GM21528 (cell line): Measurements from ENCODE around the gene MYLK3.
A peak's percentile ranks its signal among the peaks of the same experiment; 100 is the strongest.
"Not testable (repeated sequence)": the region's sequence is repeated elsewhere in the genome, so short reads cannot be mapped to it uniquely, and the experiment has no call there.

Experiments
- ATAC-seq: cut with Tn5 transposase; IDR thresholded peaks from one replicate; pipeline ENCODE4 v1.9.1; 2021; ENCODE audit warnings: mild to moderate bottlenecking, moderate library complexity; ENCODE audit not compliant: unreplicated experiment, low FRiP score

MYLK3 gene

GRCh38 chr16:46693598-46693997 lies 54.5 kb downstream of the MYLK3 start:
- ATAC-seq, result no peak

GRCh38 chr16:46691726-46692125 lies 56.4 kb downstream of the MYLK3 start:
- no peak for ATAC-seq

DNA sequence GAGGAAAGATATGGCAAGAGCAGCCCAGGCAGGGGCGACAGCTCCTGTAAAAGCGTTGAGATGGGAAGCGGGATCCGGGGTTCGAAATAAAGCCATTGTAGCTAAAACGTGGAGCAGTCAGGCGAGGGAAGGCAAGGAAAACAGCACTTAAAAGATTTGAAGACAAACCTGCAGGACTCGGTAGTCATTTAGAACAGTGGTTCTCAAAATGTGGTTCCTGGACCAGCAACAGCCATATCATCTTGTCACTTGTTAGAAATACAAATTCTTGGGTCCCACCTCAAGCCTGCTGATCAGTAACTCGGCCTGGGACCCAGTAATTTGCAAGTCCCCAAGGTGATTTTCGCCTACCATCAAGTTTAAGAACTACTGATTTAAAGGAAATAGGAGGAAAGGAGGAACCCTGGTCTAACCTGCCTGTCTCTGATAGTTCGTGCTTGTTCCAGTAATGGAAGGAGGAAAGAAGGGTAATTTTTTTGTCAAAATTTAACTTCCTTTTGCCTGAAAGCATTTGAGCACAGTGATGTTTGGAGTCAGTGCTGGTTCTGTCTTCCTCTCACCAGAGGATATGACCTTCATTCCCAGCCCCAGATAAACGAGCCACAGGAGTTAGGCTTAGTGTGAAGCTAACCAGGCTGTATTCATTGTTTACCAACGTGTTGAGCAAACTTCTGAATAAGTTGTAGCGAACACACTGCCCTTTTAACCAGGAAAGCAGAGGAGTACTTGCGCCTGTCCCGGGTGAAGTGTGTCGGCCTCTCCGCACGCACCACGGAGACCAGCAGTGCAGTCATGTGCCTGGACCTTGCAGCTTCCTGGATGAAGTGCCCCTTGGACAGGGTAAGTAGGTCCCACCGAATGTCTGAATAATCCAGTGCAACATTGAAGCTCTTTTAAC lies 57.6 kb downstream of the MYLK3 start:
- no peak for ATAC-seq

DNA sequence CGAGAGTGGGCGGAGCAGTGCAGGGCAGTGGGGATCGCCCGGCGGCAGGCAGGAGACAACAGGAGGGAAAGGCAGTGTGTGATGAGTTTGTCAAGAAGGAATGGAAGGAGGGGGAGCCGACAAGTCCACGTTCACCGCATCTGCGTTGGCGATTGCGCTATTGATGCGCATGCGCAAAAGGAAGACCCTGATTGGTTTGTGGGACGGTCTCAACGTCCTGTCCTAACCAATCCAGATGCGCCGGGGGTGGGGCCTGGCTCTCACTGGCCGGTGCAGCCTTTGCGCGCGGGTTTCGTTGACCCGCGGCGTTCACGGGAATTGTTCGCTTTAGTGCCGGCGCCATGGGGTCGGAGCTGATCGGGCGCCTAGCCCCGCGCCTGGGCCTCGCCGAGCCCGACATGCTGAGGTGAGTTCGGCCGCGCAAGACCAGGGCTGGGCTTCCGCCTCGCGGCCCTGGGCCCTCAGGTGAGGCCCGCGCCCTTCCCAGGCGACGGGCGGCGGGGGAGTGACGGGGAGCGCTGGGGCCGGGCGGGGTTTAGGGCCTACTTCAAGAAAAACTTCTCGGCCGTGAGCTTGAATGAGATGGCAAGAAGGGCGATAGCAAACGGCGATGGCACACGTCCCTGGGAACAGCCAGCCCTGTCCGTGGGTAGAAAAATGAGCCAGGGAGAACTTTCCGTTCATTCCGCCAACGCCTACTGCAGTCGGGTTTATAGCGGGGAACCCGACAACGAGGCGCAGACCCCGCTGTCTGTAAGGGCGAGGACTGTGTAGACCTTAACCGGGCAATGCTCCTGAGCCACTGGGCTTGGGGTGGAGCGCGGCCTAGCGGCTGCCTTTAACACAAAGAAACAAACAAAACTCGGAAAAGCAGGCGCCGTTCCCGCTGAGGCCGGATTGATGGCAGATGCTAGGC lies 58.5 kb downstream of the MYLK3 start, which contains the start of gene ORC6:
ORC6 (plus strand) TSS at position 295 of the 916 bp plus-strand sequence; CDS start at position 342, 47 bp downstream.
- peak; percentile 80 for ATAC-seq

GRCh38 chr16:46688654-46689364 lies 59.3 kb downstream of the MYLK3 start, which contains the start of gene VPS35:
VPS35 (minus strand) TSS chr16:46689178; CDS start chr16:46689133, 45 bp downstream.
- peak; percentile 83 for ATAC-seq

DNA sequence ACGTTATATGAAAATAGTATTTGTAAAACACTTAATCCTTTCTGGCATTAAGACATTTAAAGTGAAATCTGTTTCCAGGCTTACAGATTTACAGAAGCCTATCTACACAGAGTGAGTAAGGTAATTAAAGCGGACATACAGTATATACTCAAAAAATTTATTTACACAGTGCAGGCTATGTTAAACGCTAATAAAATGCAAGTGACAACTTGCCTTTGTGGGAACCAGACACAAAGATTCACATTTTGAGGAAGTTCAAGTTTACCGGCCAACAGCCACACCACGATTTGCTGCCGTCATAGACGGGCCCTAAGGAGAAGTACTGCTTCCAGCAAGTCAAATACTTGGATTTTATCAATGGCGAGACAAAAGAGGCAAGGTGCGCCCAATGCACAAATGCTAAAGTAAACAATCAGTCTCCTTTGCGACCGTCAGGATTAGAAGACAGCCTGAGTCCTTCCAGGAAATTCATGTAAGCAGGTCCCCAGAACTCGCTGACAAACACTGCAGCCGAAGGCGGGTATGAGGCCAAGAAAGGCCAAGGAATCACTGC lies 60.0 kb downstream of the MYLK3 start:
- ATAC-seq, result no peak

DNA sequence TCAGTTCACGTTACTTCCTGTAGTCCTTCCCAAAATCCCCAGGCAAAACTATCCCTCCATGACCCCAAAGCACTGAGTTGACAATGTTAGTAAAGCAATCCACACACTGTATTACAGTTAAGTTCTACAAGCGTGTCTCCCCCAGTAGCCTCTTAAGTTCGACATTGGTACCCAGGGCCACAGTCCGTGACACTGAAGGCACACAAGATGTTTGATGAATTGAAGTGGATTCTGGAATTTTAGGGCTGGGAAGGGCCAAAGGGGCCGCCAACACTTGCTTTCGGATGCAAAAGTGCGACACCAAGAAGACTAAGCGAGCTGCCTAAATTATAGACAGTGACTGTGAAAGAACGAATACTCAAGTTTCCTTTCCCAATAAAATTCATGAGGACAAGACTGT lies 60.7 kb downstream of the MYLK3 start:
- ATAC-seq, result no peak

GRCh38 chr16:46686815-46687473 lies 61.2 kb downstream of the MYLK3 start:
- no peak for ATAC-seq

DNA sequence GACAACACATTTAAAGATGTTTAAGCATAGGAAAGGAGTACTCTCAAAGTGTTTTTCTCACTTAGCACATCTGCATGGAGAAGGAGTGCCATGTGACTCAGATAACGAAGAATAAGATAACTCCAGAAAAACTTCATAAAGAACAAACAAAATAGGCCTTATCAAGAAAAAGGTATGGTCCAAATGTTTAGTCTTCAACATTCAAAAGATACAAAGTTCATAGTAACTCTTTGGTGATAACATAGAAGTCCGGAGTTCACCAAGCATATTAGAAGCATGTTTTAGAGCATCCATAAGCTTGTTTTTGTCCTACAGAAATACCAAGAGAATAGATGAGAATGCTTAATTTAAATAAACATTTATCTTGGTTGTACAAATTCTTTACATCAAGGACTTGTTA lies 66.3 kb downstream of the MYLK3 start:
- not testable (repeated sequence) for ATAC-seq

DNA sequence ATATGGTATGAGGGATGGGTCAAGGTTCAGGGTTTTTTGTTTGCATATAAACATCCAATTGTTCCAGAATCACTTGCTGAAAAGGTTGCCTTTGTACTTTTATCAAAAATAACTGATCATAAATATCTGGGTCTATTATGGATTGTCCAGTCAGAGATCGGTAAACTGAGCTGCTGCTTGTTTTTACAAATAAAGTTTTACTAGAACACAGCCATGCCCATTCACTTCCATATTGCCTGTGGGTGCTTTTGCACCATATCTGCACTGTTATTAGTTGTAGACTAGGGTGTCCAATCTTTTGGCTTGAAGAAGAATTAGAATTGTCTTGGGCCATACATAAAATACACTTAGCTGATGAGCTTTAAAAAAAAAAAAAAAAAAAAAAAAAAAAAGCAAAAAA lies 70.2 kb downstream of the MYLK3 start:
- not testable (repeated sequence) for ATAC-seq

DNA sequence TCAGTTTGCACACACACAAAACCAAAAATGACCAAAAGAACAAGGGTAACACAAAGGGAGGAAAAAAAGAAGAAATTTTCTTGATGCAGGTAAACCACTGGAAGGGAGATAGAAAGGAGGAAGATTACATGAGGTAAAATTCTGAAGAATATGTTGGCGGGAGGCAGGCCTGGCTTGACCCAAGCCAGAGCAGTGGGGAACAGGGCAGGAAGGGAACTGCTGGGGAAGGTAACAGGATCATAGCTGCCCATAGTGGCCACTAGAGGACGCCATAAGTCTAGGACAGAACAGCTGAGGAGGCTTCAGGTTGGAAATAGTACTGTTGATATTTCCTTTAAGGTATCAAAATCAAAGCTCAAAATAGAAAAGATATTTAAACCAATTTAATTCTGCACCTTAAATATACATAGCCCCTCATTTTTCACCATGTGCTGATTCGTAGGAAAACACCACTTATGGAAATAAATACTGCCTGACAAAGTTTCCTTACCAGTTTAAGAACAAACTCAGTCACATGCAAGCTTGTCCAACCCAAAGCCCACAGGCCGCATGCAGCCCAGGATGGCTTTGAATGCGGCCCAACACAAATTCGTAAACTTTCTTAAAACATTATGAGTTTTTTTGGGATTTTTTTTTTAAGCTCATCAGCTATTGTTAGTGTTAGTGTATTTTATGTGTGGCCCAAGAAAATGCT lies 74.7 kb downstream of the MYLK3 start:
- peak; percentile 92 for ATAC-seq

DNA sequence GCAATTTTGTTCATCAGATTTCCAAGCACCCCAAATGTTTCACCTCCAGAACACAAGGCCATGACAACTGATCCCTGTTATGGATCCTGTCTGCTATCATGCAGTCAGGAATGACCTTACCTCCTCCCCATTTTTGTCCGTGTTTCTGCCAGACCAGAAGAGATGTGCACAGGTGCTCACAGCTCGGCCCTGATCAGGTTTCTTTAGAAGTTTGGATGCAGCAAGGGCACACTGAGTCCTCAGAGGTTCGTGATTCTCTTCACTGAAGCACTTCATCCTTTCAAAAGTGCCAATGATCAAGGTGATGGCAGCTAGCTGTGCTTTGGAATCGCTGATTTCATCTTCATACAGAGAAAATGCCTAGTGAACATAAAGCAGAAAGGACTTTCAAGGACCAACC lies 86.0 kb downstream of the MYLK3 start:
- ATAC-seq, result no peak

GRCh38 chr16:46658925-46659324 lies 89.2 kb downstream of the MYLK3 start:
- ATAC-seq, result peak; percentile 96
